PFSK-1 (cell line): Measurements from ENCODE around the gene ANKRD34A. TPM values are rescaled to one million over a fixed set of nuclear protein-coding genes. Genes with fewer than 3 reads are reported as not detected.

Experiments
- FOXP2 ChIP-seq: optimal IDR thresholded peaks from 2 replicates; pipeline ENCODE3; 2011; ENCODE audit warnings: borderline replicate concordance, control low read depth, inconsistent platforms; ENCODE audit not compliant: insufficient read depth; ENCODE audit errors: extremely low read length, extremely low read depth
- POLR2AphosphoS5 ChIP-seq: IDR thresholded peaks from 2 replicates; pipeline ENCODE4 v1.6.1; 2012; ENCODE audit warnings: low read depth, mild to moderate bottlenecking, control low read depth, low read length, moderate library complexity
- REST ChIP-seq, 2 experiments: IDR thresholded peaks; 2 replicates each; pipeline versions ENCODE4 v1.6.1 to v1.8.0; 2011 to 2012; ENCODE audit warnings: low read depth in 2 of 2, low read length in 2 of 2, control low read depth in 1 of 2, inconsistent platforms in 1 of 2, mild to moderate bottlenecking in 1 of 2, moderate library complexity in 1 of 2; ENCODE audit not compliant: insufficient read depth in 1 of 2
- SIN3A ChIP-seq: IDR thresholded peaks from 2 replicates; pipeline ENCODE4 v1.6.1; 2012; ENCODE audit warnings: mild to moderate bottlenecking, low read length, moderate library complexity, borderline replicate concordance; ENCODE audit not compliant: insufficient read depth
- TAF1 ChIP-seq: IDR thresholded peaks from 2 replicates; pipeline ENCODE4 v1.6.1; 2012; ENCODE audit warnings: low read length, control low read depth, borderline replicate concordance; ENCODE audit not compliant: insufficient read depth
- polyA plus RNA-seq: library from polyadenylated mRNA; unstranded; fragments of >200 nt; gene quantifications from one replicate; pipeline ENCODE4 v1.2.1, GENCODE V29; 2012; ENCODE audit warnings: low read depth, missing spikeins; ENCODE audit not compliant: insufficient read length

The ANKRD34A gene
- 1.6 TPM for polyA plus RNA-seq

GRCh38 chr1:145964328-145965118 lies at the start of gene ANKRD34A, which contains the start of gene POLR3GL:
Gene ANKRD34A (minus strand): TSS chr1:145964575. CDS start chr1:145961759, 2,816 bp downstream.
Gene POLR3GL (plus strand): TSS chr1:145964690. CDS start chr1:145974866, 10,176 bp downstream.
- TF ChIP-seq POLR2AphosphoS5 = peak; percentile 89
- no peak for TF ChIP-seq FOXP2

- TF ChIP-seq POLR2AphosphoS5 (no peak), FOXP2 (no peak), SIN3A (no peak), REST (IDR thresholded peaks at IDR 0.05; ENCODE audit: insufficient read depth in 1 of 2, low read depth in 2 of 2, low read length in 2 of 2) (no peak), TAF1 (no peak)
Measured at GRCh38 chr1:146013559-146013922, 49.2 kb upstream of the ANKRD34A start.

- no peak for TF ChIP-seq POLR2AphosphoS5
- TF ChIP-seq TAF1 = no peak
- TF ChIP-seq SIN3A = no peak
- TF ChIP-seq REST (IDR thresholded peaks at IDR 0.05; ENCODE audit: insufficient read depth in 1 of 2, low read depth in 2 of 2, low read length in 2 of 2) = no peak
- no peak for TF ChIP-seq FOXP2
Measured at GRCh38 chr1:146012703-146013558, 48.6 kb upstream of the ANKRD34A start.

GRCh38 chr1:146010126-146010738 lies 45.9 kb upstream of the ANKRD34A start:
- TF ChIP-seq REST (IDR thresholded peaks at IDR 0.05; ENCODE audit: insufficient read depth in 1 of 2, low read depth in 2 of 2, low read length in 2 of 2) (no peak), FOXP2 (no peak), TAF1 (no peak), SIN3A (no peak), POLR2AphosphoS5 (no peak)

- TF ChIP-seq REST (IDR thresholded peaks at IDR 0.05; ENCODE audit: insufficient read depth in 1 of 2, low read depth in 2 of 2, low read length in 2 of 2) (no peak), SIN3A (no peak), TAF1 (no peak), FOXP2 (no peak), POLR2AphosphoS5 (no peak)
Measured at GRCh38 chr1:146007489-146008133, 43.2 kb upstream of the ANKRD34A start.
